ENCODE measurements around the gene RASAL2. TPM values are rescaled to one million over a fixed set of nuclear protein-coding genes. Genes with fewer than 3 reads are reported as not detected.

The RASAL2 gene
- total and polyA plus RNA-seq, 12 donors, result 2.4 to 31.5 (median 15.0) TPM

DNA sequence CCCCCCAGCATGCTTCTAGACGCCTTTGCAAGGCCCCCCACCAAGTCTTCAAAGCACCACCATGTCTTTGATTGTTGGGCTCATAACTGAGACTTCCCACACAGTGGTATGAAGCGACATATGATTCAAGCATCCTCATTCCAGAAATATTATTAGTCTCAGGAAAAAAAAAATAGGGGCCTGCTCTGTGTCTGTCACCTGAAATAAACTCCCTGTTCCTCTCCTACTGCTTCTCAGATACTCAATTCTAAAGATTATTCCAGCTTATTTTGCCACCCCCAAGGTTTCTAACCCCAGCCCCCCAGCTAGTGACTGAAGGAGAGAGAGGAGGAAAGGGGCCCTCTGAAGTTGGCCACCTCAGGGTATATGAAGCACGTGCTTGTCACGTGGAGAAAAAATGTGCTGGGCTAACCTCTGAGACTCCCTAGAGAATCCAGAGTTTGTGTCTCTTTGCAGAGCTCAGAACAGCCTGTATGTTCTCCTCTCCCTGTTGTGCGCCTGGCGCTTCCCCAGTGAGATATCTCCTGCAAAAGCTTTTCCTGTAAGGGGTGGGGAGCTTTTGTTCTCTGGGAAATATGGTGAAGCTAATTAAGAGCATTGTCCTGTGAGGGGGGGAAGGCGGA, 35.9 kb upstream of the RASAL2 start:
- TF ChIP-seq POLR2A (IDR thresholded peaks at IDR 0.05) (no peak), CTCF (IDR thresholded peaks at IDR 0.05) (no peak)
- H3K4me3 ChIP-seq, result peak overlapping the region in 1 of 4 donors; percentile 25
- intact Hi-C loops (cut with DNase I), result no loop called here
- peak overlapping the region in 4 of 5 donors; percentile 11 to 77 (median 48) for H3K27ac ChIP-seq
- no peaks in the 10 kb centered on the region for H3K9me3 ChIP-seq (replicated peaks in 1 of 3)
- DNase-seq, result peak in 6 of 7 donors; percentile 40 to 83 (median 51)
- no peaks in the 10 kb centered on the region for H3K36me3 ChIP-seq (replicated peaks in 1 of 2)
- peaks cover 3 to 47% of the 10 kb centered on the region in 2 donors for H3K4me1 ChIP-seq (replicated peaks in 1 of 2)
- H3K27me3 ChIP-seq, result no peaks in the 10 kb centered on the region
- 49 to 57% (median 54%) methylated on average over 7 of the region's 7 CpGs for WGBS, 4 donors

- intact Hi-C loops (cut with DNase I), result no loop called here
- no peaks in the 10 kb centered on the region for H3K27me3 ChIP-seq
- DNase-seq, result peak in 3 of 7 donors; percentile 25 to 33 (median 25)
- WGBS, 4 donors, result 58 to 74% (median 60%) methylated on average over 9 of the region's 9 CpGs
- peaks cover 3 to 40% of the 10 kb centered on the region in 2 donors for H3K4me1 ChIP-seq (replicated peaks in 1 of 2)
- peak overlapping the region in 2 of 5 donors; percentile 20 to 36 for H3K27ac ChIP-seq
- H3K9me3 ChIP-seq (replicated peaks in 1 of 3), result no peaks in the 10 kb centered on the region
- H3K4me3 ChIP-seq, result no peak overlapping the region
- no peaks in the 10 kb centered on the region for H3K36me3 ChIP-seq (replicated peaks in 1 of 2)
- TF ChIP-seq POLR2A (IDR thresholded peaks at IDR 0.05), result no peak
- TF ChIP-seq CTCF (IDR thresholded peaks at IDR 0.05), result no peak
Observed at GRCh38 chr1:178060789-178061556, 32.9 kb upstream of the RASAL2 start.

- no peaks in the 10 kb centered on the region for H3K9me3 ChIP-seq (replicated peaks in 1 of 3)
- H3K27ac ChIP-seq, result peak overlapping the region in 1 of 5 donors; percentile 36
- no peak overlapping the region for H3K4me3 ChIP-seq
- H3K4me1 ChIP-seq (replicated peaks in 1 of 2), result peaks cover 3 to 34% of the 10 kb centered on the region in 2 donors
- no peaks in the 10 kb centered on the region for H3K36me3 ChIP-seq (replicated peaks in 1 of 2)
- 93 to 100% (median 94%) methylated on average over 1 of the region's 1 CpG for WGBS, 4 donors
- no peaks in the 10 kb centered on the region for H3K27me3 ChIP-seq
- intact Hi-C loops (cut with DNase I), result no loop called here
- no peak for TF ChIP-seq CTCF (IDR thresholded peaks at IDR 0.05)
- TF ChIP-seq POLR2A (IDR thresholded peaks at IDR 0.05), result no peak
- no peak for DNase-seq
Observed at GRCh38 chr1:178061620-178062019, 32.3 kb upstream of the RASAL2 start.

GRCh38 chr1:178064191-178064821, 29.6 kb upstream of the RASAL2 start:
- peaks cover 0 to 12% of the 10 kb centered on the region in 2 donors for H3K4me1 ChIP-seq (replicated peaks in 1 of 2)
- no peaks in the 10 kb centered on the region for H3K9me3 ChIP-seq (replicated peaks in 1 of 3)
- TF ChIP-seq CTCF (IDR thresholded peaks at IDR 0.05) (no peak), POLR2A (IDR thresholded peaks at IDR 0.05) (no peak)
- H3K36me3 ChIP-seq (replicated peaks in 1 of 2), result no peaks in the 10 kb centered on the region
- intact Hi-C loops (cut with DNase I), result no loop called here
- H3K27me3 ChIP-seq, result no peaks in the 10 kb centered on the region
- H3K27ac ChIP-seq, result no peak overlapping the region
- H3K4me3 ChIP-seq, result no peak overlapping the region
- DNase-seq, result no peak
- WGBS, 4 donors, result 91 to 94% (median 93%) methylated on average over 8 of the region's 8 CpGs

Data from adrenal gland (tissue), 12 donors.